CD14-positive monocyte (primary cell): ENCODE measurements around the gene PLA2G4F. TPM values are rescaled to one million over a fixed set of nuclear protein-coding genes. Genes with fewer than 3 reads are reported as not detected.

Source experiments
- DNase-seq, 3 donors: peaks; one replicate each; pipeline ENCODE4 v3.0.0-alpha.2; 2011 to 2022
- H2AFZ ChIP-seq: 2 replicates; pipeline ENCODE4 v1.6.0; 2012; ENCODE audit warnings: mild to moderate bottlenecking, low read depth, low read length, inconsistent platforms; ENCODE audit not compliant: insufficient read depth, poor library complexity, severe bottlenecking
- H3K27ac ChIP-seq, 2 donors: 1 replicate in 1 of 2; 2 replicates in 1 of 2; pipeline ENCODE4 v1.5.1; 2012 to 2013; ENCODE audit warnings: low read length in 2 of 2, control low read depth in 1 of 2, inconsistent platforms in 1 of 2, low read depth in 1 of 2, mild to moderate bottlenecking in 1 of 2
- H3K27me3 ChIP-seq, 2 donors: one replicate each; pipeline versions ENCODE4 v1.6.0 to v1.6.1; 2011 to 2013; ENCODE audit warnings: low read length in 2 of 2; ENCODE audit not compliant: control insufficient read depth in 2 of 2, insufficient read depth in 2 of 2
- H3K36me3 ChIP-seq, 2 donors: replicated peaks in 1 of 2; 1 replicate in 1 of 2; 2 replicates in 1 of 2; pipeline versions ENCODE4 v1.5.1 to v1.6.1; 2012 to 2013; ENCODE audit warnings: low read length in 2 of 2, control low read depth in 1 of 2, inconsistent platforms in 1 of 2, mild to moderate bottlenecking in 1 of 2; ENCODE audit not compliant: insufficient read depth in 2 of 2, control insufficient read depth in 1 of 2
- H3K4me1 ChIP-seq, 2 donors: 1 replicate in 1 of 2; 2 replicates in 1 of 2; pipeline versions ENCODE4 v1.5.1 to v1.6.1; 2012 to 2013; ENCODE audit warnings: low read length in 2 of 2, control low read depth in 1 of 2, inconsistent platforms in 1 of 2, mild to moderate bottlenecking in 1 of 2, moderate library complexity in 1 of 2; ENCODE audit not compliant: insufficient read depth in 2 of 2, control insufficient read depth in 1 of 2
- H3K4me2 ChIP-seq: replicated peaks from 2 replicates; pipeline ENCODE3; 2012; ENCODE audit warnings: low read length, moderate library complexity, mild to moderate bottlenecking; ENCODE audit not compliant: poor library complexity, severe bottlenecking; ENCODE audit errors: extremely low read depth
- H3K4me3 ChIP-seq, 3 experiments: fragments of 200-600 bp in 1 of 3; sonication (generic) in 1 of 3; replicated peaks in 1 of 3; 1 replicate in 2 of 3; 2 replicates in 1 of 3; pipeline ENCODE4 v1.5.1; 2011 to 2013; ENCODE audit warnings: low read length in 3 of 3, mild to moderate bottlenecking in 3 of 3, control low read depth in 2 of 3, low read depth in 2 of 3, inconsistent platforms in 1 of 3, moderate library complexity in 1 of 3
- H3K79me2 ChIP-seq: 2 replicates; pipeline ENCODE4 v1.6.0; 2012; ENCODE audit warnings: mild to moderate bottlenecking, control low read depth, inconsistent platforms, low read length, moderate library complexity; ENCODE audit not compliant: insufficient read depth
- H3K9ac ChIP-seq: 2 replicates; pipeline ENCODE4 v1.6.0; 2017; ENCODE audit warnings: low read length, mild to moderate bottlenecking; ENCODE audit not compliant: insufficient read depth, poor library complexity, severe bottlenecking
- H3K9me3 ChIP-seq, 2 donors: replicated peaks in 1 of 2; 1 replicate in 1 of 2; 2 replicates in 1 of 2; pipeline versions ENCODE4 v1.5.1 to v1.6.1; 2012 to 2013; ENCODE audit warnings: low read length in 2 of 2, control low read depth in 1 of 2; ENCODE audit not compliant: control insufficient read depth in 1 of 2, insufficient read depth in 1 of 2
- H4K20me1 ChIP-seq: 2 replicates; pipeline ENCODE4 v1.6.0; 2012; ENCODE audit warnings: mild to moderate bottlenecking, low read length, control low read depth, moderate library complexity; ENCODE audit not compliant: insufficient read depth
- H3K27ac Mint-ChIP-seq, 7 donors: one replicate each; pipeline ENCODE4 v1.8.0; 2020; ENCODE audit warnings: mild to moderate bottlenecking in 7 of 7, mixed read lengths in 7 of 7, moderate library complexity in 6 of 7, inconsistent platforms in 2 of 7
- H3K27me3 Mint-ChIP-seq, 3 donors: one replicate each; pipeline ENCODE4 v1.8.0; 2021 to 2022; ENCODE audit warnings: low read depth in 3 of 3, mild to moderate bottlenecking in 3 of 3, mixed read lengths in 3 of 3, moderate library complexity in 3 of 3, inconsistent platforms in 1 of 3
- H3K36me3 Mint-ChIP-seq, 2 donors: one replicate each; pipeline ENCODE4 v1.8.0; 2020; ENCODE audit warnings: mixed read lengths in 2 of 2, inconsistent platforms in 1 of 2, mild to moderate bottlenecking in 1 of 2
- H3K4me1 Mint-ChIP-seq: one replicate; pipeline ENCODE4 v1.8.0; 2020; ENCODE audit warnings: mild to moderate bottlenecking, mixed read lengths
- H3K4me3 Mint-ChIP-seq, 2 donors: one replicate each; pipeline ENCODE4 v1.8.0; 2020; ENCODE audit warnings: mild to moderate bottlenecking in 2 of 2, mixed read lengths in 2 of 2, moderate library complexity in 1 of 2
- H3K9me3 Mint-ChIP-seq, 7 donors: one replicate each; pipeline ENCODE4 v1.8.0; 2020 to 2022; ENCODE audit warnings: mixed read lengths in 7 of 7, mild to moderate bottlenecking in 6 of 7, moderate library complexity in 6 of 7, inconsistent platforms in 2 of 7
- CTCF ChIP-seq: fragments of 200-600 bp; IDR thresholded peaks from one replicate; pipeline ENCODE4 v1.8.0; 2022; ENCODE audit warnings: antibody characterized with exemption, mild to moderate bottlenecking
- WGBS: methylation state at CpG from one replicate; pipeline ENCODE4 v1.1.5; 2013; ENCODE audit warnings: missing lambda C conversion rate; ENCODE audit not compliant: insufficient coverage; 5-methylcytosine and 5-hydroxymethylcytosine counted together
- intact Hi-C, 2 donors: fragments of 100-400 bp; cut with micrococcal nuclease; formaldehyde crosslinking; loops; one replicate each; pipeline versions ENCODE4 v1.15.0 to v1.15.1; 2023
- polyA plus RNA-seq, 3 donors: library from polyadenylated mRNA; depleted of rRNA in 1 of 3; unstranded in 2 of 3; stranded (reverse) in 1 of 3; fragments of 300-500 nt in 2 of 3; fragments of >200 nt in 1 of 3; fragmentation: Illumina TruSeq in 2 of 3; gene quantifications; 1 replicate in 2 of 3; 2 replicates in 1 of 3; pipeline ENCODE4 v1.2.3, GENCODE V29; 2012 to 2021

PLA2G4F gene
- polyA plus RNA-seq, 3 donors: not detected

GRCh38 chr15:42120285-42120684 lies 36.2 kb downstream of the PLA2G4F start:
- no peak for DNase-seq
- no peak overlapping the region for H3K9ac ChIP-seq
- 67% methylated on average over 1 of the region's 1 CpG for WGBS
- Mint-ChIP-seq H3K9me3 (peaks cover 0 to 4% (median 2%) of the 10 kb centered on the region in 7 donors), H3K4me3 (no peak overlapping the region), H3K36me3 (no peaks in the 10 kb centered on the region), H3K4me1 (peaks cover 51% of the 10 kb centered on the region), H3K27ac (peak overlapping the region in 2 of 7 donors; percentile 63 to 70), H3K27me3 (peaks cover 0 to 2% (median 0%) of the 10 kb centered on the region in 3 donors)
- no peak overlapping the region for H3K4me3 ChIP-seq
- intact Hi-C loops: no loop called here
- no peak for TF ChIP-seq CTCF
- peaks cover 47 to 50% of the 10 kb centered on the region in 2 donors for H3K4me1 ChIP-seq
- no peaks in the 10 kb centered on the region for H3K36me3 ChIP-seq
- no peaks in the 10 kb centered on the region for H4K20me1 ChIP-seq
- no peaks in the 10 kb centered on the region for H3K9me3 ChIP-seq
- H3K4me2 ChIP-seq: no peak overlapping the region
- H3K79me2 ChIP-seq: no peaks in the 10 kb centered on the region
- H3K27ac ChIP-seq: no peak overlapping the region
- H3K27me3 ChIP-seq: no peaks in the 10 kb centered on the region
- peak overlapping the region; percentile 18 for H2AFZ ChIP-seq

GRCh38 chr15:42119446-42119760 lies 37.0 kb downstream of the PLA2G4F start:
- Mint-ChIP-seq H3K4me3 (peak overlapping the region in 1 of 2 donors; percentile 86), H3K36me3 (no peaks in the 10 kb centered on the region), H3K9me3 (peaks cover 0 to 4% (median 2%) of the 10 kb centered on the region in 7 donors), H3K4me1 (peaks cover 51% of the 10 kb centered on the region), H3K27ac (peak overlapping the region in 1 of 7 donors; percentile 50), H3K27me3 (peaks cover 0 to 2% (median 0%) of the 10 kb centered on the region in 3 donors)
- WGBS: 92% methylated on average over 5 of the region's 5 CpGs
- Histone ChIP-seq H4K20me1 (no peaks in the 10 kb centered on the region), H3K4me1 (peaks cover 47 to 50% of the 10 kb centered on the region in 2 donors), H3K36me3 (no peaks in the 10 kb centered on the region), H2AFZ (peak overlapping the region; percentile 70), H3K27me3 (no peaks in the 10 kb centered on the region), H3K4me3 (no peak overlapping the region), H3K79me2 (no peaks in the 10 kb centered on the region), H3K4me2 (peak overlapping the region; percentile 12), H3K9ac (peak overlapping the region; percentile 2), H3K9me3 (no peaks in the 10 kb centered on the region), H3K27ac (peak overlapping the region in 1 of 2 donors; percentile 4)
- TF ChIP-seq CTCF: no peak
- intact Hi-C loops: no loop called here
- DNase-seq: no peak
